NT2/D1 (cell line): Measurements from ENCODE around the gene PSMD5.

ENCODE experiments used
- SUZ12 ChIP-seq: IDR thresholded peaks from 2 replicates; pipeline ENCODE4 v1.6.1; 2011; ENCODE audit not compliant: insufficient read length, insufficient read depth; ENCODE audit errors: extremely low read depth
- YY1 ChIP-seq: IDR thresholded peaks from 2 replicates; pipeline ENCODE4 v1.6.1; 2011; ENCODE audit not compliant: insufficient read length, insufficient read depth
- ZNF274 ChIP-seq: IDR thresholded peaks from 2 replicates; pipeline ENCODE4 v1.6.1; 2011; ENCODE audit warnings: mild to moderate bottlenecking, low read depth, low read length

DNA sequence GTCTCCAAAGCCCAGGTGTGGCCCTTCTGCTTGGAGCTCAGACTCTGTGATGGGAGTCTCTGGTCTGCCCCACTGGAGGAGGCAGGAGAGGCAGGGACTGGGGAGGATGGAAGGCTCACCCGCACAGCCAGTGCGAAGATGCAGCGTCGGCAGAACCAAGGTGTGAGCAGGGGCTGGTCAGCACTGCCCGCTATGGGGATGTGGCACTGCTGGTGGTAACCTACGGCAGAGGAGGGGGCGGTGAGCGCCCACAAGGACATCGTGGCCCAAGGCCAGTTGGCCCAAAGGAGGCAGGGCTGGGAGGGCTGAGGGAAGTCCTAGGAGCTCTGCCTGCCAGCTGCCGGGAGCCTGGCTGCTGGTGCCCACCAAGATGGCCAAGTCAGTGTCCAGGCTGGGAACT is 27.0 kb upstream of the PSMD5 start:
- TF ChIP-seq YY1 (no peak), ZNF274 (no peak), SUZ12 (no peak)
